DMS53 treated with DMSO at 0.1 percent for 48 hours (cell line): ENCODE results near the gene B4GALNT4.
"Not testable (repeated sequence)": the region's sequence is repeated elsewhere in the genome, so short reads cannot be mapped to it uniquely, and the experiment has no call there.

Source experiments
- DNase-seq: peaks from one replicate; lab custom pipeline; 2025; ENCODE audit not compliant: unreplicated experiment; lab: John Stamatoyannopoulos, UW

The B4GALNT4 gene

DNA sequence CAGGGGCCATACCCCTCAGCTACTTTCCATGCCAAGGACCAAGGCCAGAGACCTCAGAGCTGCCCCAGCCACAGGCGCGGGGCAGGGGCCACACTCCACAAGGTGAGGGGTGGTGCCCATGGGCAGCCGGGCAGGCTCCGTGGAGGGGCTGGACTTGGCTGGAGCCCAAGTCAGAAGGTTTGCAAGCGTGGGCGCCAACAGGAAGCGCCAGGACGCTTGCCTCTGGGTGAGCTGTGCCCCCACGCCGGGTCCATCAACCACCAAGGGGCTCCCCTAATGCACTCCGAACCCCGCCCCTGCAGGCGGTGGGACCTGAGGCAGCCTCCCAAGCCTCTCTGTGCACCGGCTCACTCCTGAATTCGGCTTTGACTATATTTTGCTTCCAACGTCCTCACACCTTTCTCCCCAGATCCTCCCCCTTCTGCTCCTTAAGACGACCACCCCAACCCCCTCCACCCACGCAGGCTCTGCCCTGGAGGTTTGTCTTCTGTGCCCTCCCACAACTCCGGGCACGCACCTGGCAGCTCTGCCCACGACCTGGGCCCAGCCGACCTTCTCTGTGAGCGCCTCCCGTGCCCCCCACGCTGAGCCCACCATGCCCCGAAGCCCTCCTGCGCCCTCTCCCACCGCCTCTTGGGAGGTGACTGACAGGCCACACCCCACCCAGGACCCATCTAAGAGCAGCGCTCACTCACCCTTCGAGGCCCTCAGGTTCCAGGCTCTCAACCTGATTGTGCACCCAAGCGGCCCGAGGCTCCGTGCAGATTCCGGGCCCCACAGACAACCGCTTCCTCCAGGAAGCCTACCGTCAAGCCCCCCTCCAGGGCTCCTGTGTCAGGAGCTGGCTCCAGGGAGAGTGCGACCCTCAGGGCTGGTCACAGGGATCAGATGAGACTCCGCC lies 22.1 kb downstream of the B4GALNT4 start:
- DNase-seq: no peak

GRCh38 chr11:392102-392777 lies 22.9 kb downstream of the B4GALNT4 start:
- no peak for DNase-seq

DNA sequence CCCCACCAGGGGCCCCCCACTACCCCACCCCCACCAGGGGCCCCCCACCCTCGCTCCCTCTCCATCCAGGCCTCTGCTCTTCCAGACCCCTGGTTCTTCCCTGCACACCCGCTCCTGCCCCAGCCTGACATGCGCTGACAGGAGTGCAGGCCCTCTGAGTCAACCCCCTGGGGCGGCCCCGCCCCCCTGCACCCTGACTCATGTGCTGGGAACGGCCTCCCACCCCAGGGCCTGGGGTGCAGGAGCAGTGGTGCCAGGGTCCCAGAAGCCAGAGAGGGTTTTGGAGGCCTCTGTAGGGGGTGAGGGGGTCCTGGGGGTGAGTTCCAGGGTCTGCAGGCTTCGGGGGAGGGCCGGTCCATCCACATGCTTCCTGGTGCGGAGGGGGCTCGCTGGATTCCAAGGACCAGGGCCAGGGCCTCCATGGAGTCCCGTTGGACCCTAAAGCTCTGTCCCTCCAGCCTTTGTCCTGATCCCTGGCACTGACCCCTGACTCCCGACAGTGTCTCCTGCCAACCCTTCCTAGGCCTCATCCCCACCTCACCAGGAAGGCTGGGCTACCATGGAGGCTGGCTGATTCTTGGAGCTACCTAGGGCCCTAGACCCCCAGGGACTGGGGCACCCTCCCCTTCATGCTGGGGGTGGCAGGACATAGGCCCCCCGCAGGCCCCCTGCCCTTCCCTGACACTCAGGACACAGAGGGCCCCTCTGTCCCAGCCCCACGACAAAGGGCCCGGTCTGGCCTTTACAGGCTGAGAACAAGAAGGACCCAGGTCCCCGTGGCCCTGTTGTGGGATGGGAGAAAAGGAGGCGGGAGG lies 24.1 kb downstream of the B4GALNT4 start:
- DNase-seq: no peak

DNA sequence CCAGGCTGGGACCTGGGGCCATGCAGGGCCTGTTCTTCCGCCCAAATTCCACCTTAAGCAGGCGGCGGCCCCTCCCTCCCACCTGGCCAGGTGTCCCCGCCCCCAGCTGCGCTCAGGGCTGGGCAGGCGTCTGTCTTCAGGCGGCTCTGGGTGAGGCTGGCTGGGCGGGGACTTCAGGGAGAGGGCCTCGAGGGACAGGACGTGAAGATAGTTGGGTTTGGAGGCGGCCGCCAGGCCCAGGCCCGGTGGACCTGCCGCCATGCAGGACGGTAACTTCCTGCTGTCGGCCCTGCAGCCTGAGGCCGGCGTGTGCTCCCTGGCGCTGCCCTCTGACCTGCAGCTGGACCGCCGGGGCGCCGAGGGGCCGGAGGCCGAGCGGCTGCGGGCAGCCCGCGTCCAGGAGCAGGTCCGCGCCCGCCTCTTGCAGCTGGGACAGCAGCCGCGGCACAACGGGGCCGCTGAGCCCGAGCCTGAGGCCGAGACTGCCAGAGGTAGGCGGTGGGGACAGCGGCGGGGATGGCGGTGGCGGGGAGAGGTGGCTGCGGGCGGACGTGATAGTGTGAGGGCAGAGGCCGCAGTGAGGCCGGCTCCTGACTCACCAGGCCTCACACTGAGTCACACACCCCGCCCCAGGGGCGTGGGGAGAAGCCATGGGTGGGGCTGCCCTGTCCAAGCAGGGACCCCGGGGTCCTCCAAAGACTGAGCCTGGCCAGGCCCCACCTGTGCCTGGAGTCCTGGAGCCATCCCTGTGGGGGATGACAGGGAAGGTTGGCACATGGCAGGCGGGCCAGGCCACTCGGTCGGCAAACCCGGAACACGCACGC lies 24.9 kb downstream of the B4GALNT4 start, which contains the start of gene PKP3:
Gene PKP3 (plus strand): TSS at position 176 of the 824 bp plus-strand sequence. CDS start 84 bp downstream, at position 260.
- peak; percentile 78 for DNase-seq

- no peak for DNase-seq
Observed at GRCh38 chr11:394858-395655, 25.8 kb downstream of the B4GALNT4 start.

- no peak for DNase-seq
Observed at GRCh38 chr11:395866-396265, 26.6 kb downstream of the B4GALNT4 start.

DNA sequence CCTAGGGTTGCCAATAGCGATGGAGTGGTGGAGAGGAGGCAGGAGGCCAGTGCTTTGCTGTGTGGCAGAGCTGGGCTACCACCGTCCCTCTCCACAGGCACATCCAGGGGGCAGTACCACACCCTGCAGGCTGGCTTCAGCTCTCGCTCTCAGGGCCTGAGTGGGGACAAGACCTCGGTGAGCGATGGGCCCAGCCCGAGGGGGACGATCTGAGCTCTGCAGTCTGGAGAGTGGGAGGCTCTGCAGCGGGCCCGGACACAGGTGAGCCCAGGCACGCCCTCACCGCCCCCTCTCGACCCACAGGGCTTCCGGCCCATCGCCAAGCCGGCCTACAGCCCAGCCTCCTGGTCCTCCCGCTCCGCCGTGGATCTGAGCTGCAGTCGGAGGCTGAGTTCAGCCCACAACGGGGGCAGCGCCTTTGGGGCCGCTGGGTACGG lies 27.2 kb downstream of the B4GALNT4 start:
- no peak for DNase-seq

DNA sequence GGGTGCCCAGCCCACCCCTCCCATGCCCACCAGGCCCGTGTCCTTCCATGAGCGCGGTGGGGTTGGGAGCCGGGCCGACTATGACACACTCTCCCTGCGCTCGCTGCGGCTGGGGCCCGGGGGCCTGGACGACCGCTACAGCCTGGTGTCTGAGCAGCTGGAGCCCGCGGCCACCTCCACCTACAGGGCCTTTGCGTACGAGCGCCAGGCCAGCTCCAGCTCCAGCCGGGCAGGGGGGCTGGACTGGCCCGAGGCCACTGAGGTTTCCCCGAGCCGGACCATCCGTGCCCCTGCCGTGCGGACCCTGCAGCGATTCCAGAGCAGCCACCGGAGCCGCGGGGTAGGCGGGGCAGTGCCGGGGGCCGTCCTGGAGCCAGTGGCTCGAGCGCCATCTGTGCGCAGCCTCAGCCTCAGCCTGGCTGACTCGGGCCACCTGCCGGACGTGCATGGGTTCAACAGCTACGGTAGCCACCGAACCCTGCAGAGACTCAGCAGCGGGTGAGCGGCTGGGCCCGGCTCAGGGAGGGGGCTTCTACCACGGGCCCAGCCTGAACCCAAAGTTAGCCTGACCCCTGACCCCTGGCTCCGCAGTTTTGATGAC lies 27.7 kb downstream of the B4GALNT4 start:
- no peak for DNase-seq

DNA sequence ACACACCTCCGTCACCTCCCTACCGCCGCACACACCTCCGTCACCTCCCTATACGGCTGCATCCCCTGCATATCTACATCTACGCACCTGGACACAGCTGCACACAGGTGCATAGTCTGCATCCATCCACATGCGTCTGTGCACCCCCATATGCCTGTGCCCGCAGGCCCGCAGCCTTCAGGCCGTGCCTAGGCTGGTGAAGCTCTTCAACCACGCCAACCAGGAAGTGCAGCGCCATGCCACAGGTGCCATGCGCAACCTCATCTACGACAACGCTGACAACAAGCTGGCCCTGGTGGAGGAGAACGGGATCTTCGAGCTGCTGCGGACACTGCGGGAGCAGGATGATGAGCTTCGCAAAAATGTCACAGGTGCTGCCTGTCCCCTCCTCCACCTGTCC lies 29.5 kb downstream of the B4GALNT4 start:
- no peak for DNase-seq

DNA sequence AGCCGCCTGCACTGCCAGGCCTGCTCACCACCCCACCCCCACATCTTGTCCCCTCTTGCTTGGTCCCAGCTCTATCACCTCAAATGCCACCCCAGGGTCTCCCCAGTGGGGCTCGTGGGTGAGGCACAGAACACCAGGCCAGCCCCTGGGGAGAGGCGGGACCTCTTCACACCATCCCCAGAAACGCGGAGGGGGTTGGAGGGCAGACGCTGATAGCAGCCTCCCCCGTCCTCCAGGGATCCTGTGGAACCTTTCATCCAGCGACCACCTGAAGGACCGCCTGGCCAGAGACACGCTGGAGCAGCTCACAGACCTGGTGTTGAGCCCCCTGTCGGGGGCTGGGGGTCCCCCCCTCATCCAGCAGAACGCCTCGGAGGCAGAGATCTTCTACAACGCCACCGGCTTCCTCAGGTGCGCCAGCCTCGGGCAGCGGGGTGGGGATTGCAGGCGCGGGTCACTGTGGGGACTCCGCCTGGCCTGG lies 30.5 kb downstream of the B4GALNT4 start:
- DNase-seq: no peak

DNA sequence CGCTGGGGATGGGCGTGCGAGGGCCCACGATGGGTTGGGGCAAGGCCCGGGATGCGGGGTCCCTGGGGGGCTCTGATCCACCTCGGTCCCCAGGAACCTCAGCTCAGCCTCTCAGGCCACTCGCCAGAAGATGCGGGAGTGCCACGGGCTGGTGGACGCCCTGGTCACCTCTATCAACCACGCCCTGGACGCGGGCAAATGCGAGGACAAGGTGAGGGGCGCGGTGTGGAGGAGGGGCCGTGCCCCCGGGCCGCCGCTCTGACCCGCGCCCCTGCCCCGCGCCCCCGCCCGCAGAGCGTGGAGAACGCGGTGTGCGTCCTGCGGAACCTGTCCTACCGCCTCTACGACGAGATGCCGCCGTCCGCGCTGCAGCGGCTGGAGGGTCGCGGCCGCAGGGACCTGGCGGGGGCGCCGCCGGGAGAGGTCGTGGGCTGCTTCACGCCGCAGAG lies 31.0 kb downstream of the B4GALNT4 start:
- no peak for DNase-seq

- DNase-seq: not testable (repeated sequence)
Observed at GRCh38 chr11:401196-401595, 31.9 kb downstream of the B4GALNT4 start.

DNA sequence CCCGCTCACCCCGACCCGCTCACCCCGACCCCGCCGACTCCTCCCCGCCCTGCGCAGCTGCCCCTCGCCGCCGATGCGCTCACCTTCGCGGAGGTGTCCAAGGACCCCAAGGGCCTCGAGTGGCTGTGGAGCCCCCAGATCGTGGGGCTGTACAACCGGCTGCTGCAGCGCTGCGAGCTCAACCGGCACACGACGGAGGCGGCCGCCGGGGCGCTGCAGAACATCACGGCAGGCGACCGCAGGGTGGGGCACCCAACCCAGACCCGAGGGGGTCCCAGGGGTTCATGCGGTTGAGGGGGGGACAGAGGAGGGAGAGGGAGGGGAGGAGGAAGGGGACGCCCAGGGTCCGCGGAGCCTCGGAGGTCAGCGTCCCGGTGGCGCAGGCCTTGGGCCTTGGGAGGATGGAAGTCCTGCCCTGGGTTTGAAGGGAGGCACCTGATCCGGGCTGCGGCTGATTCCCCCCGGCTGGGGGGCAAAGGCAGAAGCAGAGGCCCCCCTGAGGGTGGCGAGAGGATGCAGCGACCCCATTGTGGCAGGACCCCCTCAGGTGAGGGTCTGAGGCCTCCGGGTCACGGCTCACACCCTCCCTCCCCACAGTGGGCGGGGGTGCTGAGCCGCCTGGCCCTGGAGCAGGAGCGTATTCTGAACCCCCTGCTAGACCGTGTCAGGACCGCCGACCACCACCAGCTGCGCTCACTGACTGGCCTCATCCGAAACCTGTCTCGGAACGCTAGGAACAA lies 33.9 kb downstream of the B4GALNT4 start:
- no peak for DNase-seq

DNA sequence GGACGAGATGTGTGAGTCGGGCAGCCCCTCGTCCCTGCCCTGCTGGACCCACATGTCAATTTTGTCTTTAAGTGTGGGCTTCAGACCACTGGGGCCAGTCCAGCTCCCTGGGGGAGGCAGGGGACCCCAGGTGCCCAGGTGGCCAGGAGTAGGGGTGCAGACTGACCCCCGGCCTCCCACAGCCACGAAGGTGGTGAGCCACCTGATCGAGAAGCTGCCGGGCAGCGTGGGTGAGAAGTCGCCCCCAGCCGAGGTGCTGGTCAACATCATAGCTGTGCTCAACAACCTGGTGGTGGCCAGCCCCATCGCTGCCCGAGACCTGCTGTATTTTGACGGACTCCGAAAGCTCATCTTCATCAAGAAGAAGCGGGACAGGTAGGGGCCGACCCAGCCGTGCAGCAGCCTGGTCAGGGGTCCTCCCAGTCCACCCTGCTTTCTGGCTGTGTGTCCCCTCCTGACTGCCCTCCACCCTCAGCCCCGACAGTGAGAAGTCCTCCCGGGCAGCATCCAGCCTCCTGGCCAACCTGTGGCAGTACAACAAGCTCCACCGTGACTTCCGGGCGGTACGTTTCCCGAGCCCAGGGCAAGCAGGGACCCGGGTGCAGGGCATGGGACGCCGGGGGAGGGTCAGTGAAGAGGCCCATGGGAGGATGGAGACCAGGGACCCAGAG lies 34.6 kb downstream of the B4GALNT4 start:
- no peak for DNase-seq

- no peak for DNase-seq
Observed at GRCh38 chr11:404551-405264, 35.4 kb downstream of the B4GALNT4 start.

DNA sequence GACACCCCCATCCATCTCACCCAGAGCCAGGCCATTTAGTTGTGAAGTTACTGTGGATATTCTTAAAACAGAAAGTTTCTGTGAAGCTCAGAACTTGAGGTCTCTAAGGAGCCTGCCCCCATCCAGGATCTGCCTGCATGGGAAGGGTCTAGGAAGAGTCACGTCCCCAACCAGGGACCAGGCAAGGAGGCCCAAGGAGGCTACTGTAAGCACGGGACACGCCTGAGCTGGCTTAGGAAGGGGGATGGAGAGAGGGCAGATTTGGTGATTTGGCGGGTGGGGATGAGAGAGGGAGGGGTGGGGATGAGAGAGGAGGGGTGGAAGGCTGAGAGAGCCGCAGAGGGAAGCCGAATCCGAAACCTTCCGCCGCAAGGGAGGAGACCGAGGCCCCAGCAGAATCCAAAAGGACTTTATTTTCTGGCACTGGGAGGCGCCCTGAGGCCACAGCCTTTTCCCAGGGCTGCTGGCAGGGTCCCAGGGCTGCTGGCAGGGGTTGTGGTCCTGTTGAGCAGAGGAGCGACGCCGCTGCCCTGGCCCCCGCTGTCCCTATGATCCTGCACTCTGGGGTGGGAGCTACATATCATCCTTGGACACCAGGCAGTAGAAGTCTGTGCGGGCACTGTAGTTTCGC lies 36.1 kb downstream of the B4GALNT4 start:
- no peak for DNase-seq
